Medulla oblongata (tissue), 1 donor: ENCODE results near the gene PARVA.

Experiments
- DNase-seq: peaks from one replicate; pipeline ENCODE4 v3.0.0-alpha.2; 2015; ENCODE audit errors: extremely low spot score

Gene PARVA

GRCh38 chr11:12531020-12531419 is 153.6 kb downstream of the PARVA start:
- DNase-seq = no peak

- no peak for DNase-seq
These were observed 154.3 kb downstream of the PARVA start for GRCh38 chr11:12531681-12532080.

- no peak for DNase-seq
These were observed 155.2 kb downstream of the PARVA start for GRCh38 chr11:12532580-12532979.

GRCh38 chr11:12534549-12534948 is 157.2 kb downstream of the PARVA start:
- DNase-seq = no peak

- DNase-seq = no peak
These were observed 157.9 kb downstream of the PARVA start for GRCh38 chr11:12535321-12535720.

- DNase-seq = no peak
These were observed 159.2 kb downstream of the PARVA start for GRCh38 chr11:12536566-12536965.

GRCh38 chr11:12537778-12538401 is 160.5 kb downstream of the PARVA start:
- DNase-seq = no peak

GRCh38 chr11:12538889-12539421 is 161.6 kb downstream of the PARVA start:
- no peak for DNase-seq

- DNase-seq = no peak
These were observed 162.2 kb downstream of the PARVA start for GRCh38 chr11:12539572-12539971.

- DNase-seq = no peak
These were observed 162.8 kb downstream of the PARVA start for GRCh38 chr11:12540075-12540680.

- no peak for DNase-seq
These were observed 163.7 kb downstream of the PARVA start for GRCh38 chr11:12540913-12541582.

GRCh38 chr11:12541583-12542151 is 164.3 kb downstream of the PARVA start:
- no peak for DNase-seq

- no peak for DNase-seq
These were observed 165.0 kb downstream of the PARVA start for GRCh38 chr11:12542186-12542935.

- DNase-seq = no peak
These were observed 166.4 kb downstream of the PARVA start for GRCh38 chr11:12543596-12544415.

GRCh38 chr11:12544986-12545775 is 167.8 kb downstream of the PARVA start:
- DNase-seq = no peak

- DNase-seq = no peak
These were observed 168.8 kb downstream of the PARVA start for GRCh38 chr11:12546122-12546521.

- DNase-seq = no peak
These were observed 169.3 kb downstream of the PARVA start for GRCh38 chr11:12546660-12547059.

GRCh38 chr11:12547953-12548650 is 170.7 kb downstream of the PARVA start:
- DNase-seq = no peak

GRCh38 chr11:12552692-12553091 is 175.3 kb downstream of the PARVA start:
- DNase-seq = peak; percentile 2

- DNase-seq = no peak
These were observed 176.8 kb downstream of the PARVA start for GRCh38 chr11:12554122-12554521.
